Hepatic stellate cell (primary cell): ENCODE results near the gene SYNPO2L.
"Not testable (repeated sequence)": the region's sequence is repeated elsewhere in the genome, so short reads cannot be mapped to it uniquely, and the experiment has no call there.

Experiments
- DNase-seq: peaks from one replicate; pipeline ENCODE4 v3.0.0; 2011; ENCODE audit warnings: low spot score

SYNPO2L gene

GRCh38 chr10:73620974-73621373 lies 34.9 kb downstream of the SYNPO2L start:
- DNase-seq = not testable (repeated sequence)

- not testable (repeated sequence) for DNase-seq
Observed at GRCh38 chr10:73617143-73617542, 38.7 kb downstream of the SYNPO2L start.

GRCh38 chr10:73614720-73615119 lies 41.1 kb downstream of the SYNPO2L start:
- no peak for DNase-seq

GRCh38 chr10:73609116-73609515 lies 46.7 kb downstream of the SYNPO2L start:
- no peak for DNase-seq

GRCh38 chr10:73601486-73601921 lies 54.3 kb downstream of the SYNPO2L start:
- DNase-seq = no peak

GRCh38 chr10:73597346-73597745 lies 58.5 kb downstream of the SYNPO2L start:
- no peak for DNase-seq
